NCI-H2107 treated with DMSO at 0.1 percent for 48 hours (cell line): ENCODE data around the gene THOP1.
A peak's percentile ranks its signal among the peaks of the same experiment; 100 is the strongest.
"Not testable (repeated sequence)": the region's sequence is repeated elsewhere in the genome, so short reads cannot be mapped to it uniquely, and the experiment has no call there.

Experiments used
- DNase-seq: peaks from one replicate; lab custom pipeline; 2025; ENCODE audit not compliant: unreplicated experiment; lab: John Stamatoyannopoulos, UW

The THOP1 gene

DNA sequence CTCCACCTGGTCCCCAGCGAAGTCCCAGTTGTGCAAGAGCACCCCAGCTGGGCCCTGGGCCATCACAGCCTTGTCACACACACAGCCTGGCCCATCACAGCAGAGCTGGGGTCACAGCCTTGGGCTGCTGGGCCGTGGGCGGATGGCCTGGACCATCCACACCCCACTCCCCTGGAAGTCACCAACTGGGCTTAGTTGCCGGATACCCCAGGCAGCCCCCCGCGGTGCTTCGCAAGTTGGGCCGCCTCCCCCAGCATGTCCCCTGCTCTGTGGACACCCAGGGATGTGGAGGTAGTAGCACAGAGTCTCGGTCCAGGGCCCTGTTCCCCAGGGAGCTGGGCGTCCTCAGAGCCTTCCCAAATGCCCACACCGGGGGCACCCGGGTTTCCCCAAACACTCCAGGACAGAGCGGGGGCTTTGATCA is 29.9 kb downstream of the THOP1 start:
- DNase-seq: no peak

GRCh38 chr19:2815923-2816322 is 30.6 kb downstream of the THOP1 start:
- no peak for DNase-seq

- DNase-seq: no peak
Measured at GRCh38 chr19:2816641-2817040, 31.3 kb downstream of the THOP1 start.

DNA sequence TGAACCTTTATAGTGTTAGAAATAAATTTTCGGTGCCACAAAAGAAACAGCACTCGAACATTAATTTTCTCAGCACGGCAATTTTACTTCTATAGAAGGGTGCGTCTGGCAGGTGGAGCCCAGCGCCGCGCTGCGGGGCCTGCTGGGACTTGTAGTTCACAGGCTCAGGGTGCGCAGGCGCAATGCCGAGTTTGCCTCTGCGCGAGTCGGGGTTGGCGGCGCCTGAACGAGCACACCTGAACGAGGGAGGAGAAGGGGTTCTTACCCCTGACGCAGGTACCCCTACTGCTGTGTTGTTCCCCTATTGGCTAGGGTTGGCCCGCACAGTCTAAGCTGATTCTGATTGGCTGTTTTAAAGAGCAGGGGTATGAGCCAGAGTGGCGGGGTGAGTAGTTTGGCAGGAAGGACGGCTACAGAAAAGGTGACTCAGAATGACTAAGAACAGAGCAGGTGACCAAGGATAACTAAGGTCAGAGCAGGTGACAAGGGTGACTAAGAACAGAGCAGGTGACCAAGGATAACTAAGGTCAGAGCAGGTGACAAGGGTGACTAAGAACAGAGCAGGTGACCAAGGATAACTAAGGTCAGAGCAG is 32.0 kb downstream of the THOP1 start:
- DNase-seq: not testable (repeated sequence)

DNA sequence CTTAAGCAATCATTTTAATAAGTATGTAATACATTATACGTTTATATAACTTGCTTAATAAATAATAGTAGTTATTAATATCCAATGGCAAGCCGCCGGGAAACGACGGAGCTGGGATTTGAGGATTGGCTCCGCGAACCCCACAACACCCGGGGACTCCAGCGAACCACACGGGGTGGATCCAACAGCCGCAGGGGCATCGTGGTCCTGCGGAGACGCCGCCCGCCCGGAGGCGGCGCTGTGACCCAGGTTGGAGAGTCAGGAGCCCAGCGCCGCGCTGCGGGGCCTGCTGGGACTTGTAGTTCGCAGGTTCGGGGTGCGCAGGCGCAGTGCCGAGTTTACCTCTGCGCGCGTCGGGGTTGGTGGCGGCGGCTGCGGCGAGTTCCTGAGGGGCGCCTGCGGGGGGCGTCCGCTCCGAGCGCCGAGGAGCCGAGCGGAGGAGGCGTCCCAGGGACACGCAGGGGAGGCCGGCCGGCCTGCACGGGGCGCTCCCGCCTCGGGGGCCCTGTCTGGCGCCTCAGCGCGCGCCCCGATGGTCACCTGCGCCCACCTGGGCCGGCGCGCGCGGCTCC is 34.3 kb downstream of the THOP1 start, which contains the start of gene ZNF554:
Gene ZNF554, plus strand, starts transcription at position 329 of the 572 bp plus-strand sequence. Its CDS starts 204 bp downstream, at position 533.
- DNase-seq: peak; percentile 76

DNA sequence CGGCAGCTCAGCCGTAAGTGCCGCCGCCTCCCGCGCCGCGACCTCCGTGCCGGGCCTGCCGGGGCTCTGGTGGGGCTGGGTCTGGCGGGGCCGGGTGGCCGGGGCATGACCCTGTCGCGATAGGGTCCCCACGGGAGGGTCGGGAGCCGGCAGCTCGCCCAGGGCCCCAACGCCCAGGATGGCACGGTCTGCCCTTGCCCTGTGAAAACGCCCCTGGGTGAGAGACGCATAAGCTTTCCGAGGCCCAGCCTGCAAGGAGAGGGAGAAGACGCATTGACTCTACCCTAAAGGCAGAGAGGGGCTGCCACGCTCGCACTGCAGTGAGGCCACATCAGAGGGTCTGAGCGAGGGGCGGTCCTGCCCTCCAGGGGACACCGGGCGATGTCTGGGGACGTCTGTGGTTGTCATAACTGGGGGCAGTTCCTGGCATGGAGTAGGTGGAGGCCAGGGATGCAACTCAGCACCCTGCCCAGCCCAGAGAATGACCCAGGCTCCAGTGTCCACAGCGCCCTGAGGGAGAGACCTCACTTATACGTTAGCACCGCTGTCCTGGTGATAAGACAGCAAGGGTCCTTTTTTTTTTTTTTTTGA is 34.9 kb downstream of the THOP1 start:
- no peak for DNase-seq

DNA sequence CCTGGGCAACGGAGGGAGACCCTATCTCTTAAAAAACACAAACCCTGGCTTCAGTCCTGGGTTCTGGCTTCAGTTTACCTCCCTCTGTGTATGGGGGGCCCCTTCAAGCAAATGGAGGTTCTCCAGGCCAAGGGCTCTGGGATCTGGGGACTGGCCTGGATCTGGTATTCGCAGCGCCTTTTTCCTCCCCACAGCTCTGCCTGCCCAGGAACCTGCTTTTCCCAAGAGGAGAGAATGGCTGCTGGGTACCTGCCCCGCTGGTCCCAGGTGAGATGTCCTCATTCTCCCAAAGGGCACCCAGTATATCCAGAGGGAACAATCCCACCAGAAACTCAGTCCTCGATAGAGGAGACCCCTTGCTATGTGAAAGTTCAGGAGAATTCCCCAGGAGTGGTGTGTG is 37.5 kb downstream of the THOP1 start:
- no peak for DNase-seq

- DNase-seq: no peak
Measured at GRCh38 chr19:2823646-2824045, 38.3 kb downstream of the THOP1 start.

DNA sequence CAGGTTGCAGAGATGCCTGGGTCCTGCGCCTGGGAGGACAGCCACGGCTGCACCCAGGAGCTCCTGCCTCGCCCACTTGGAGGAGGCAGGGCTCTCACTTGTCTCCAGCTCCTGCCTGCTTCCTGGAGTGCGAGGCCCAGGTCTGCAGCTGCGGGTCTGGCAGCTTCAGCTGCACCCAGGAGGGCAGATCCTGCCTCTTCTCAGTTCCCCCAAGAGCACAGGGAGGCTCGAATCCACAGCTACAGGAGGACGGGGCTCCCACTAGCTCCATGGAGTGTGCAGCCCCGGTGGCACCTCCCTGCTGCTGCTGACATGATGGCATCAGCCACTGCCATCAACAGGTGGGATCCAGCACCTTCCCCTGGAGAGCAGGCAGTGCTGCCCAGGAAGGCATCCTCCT is 38.8 kb downstream of the THOP1 start:
- no peak for DNase-seq

- no peak for DNase-seq
Measured at GRCh38 chr19:2827022-2827421, 41.7 kb downstream of the THOP1 start.

- no peak for DNase-seq
Measured at GRCh38 chr19:2827840-2828489, 42.7 kb downstream of the THOP1 start.

GRCh38 chr19:2834294-2834871 is 49.1 kb downstream of the THOP1 start:
- DNase-seq: no peak

- DNase-seq: no peak
Measured at GRCh38 chr19:2837430-2837829, 52.1 kb downstream of the THOP1 start.

DNA sequence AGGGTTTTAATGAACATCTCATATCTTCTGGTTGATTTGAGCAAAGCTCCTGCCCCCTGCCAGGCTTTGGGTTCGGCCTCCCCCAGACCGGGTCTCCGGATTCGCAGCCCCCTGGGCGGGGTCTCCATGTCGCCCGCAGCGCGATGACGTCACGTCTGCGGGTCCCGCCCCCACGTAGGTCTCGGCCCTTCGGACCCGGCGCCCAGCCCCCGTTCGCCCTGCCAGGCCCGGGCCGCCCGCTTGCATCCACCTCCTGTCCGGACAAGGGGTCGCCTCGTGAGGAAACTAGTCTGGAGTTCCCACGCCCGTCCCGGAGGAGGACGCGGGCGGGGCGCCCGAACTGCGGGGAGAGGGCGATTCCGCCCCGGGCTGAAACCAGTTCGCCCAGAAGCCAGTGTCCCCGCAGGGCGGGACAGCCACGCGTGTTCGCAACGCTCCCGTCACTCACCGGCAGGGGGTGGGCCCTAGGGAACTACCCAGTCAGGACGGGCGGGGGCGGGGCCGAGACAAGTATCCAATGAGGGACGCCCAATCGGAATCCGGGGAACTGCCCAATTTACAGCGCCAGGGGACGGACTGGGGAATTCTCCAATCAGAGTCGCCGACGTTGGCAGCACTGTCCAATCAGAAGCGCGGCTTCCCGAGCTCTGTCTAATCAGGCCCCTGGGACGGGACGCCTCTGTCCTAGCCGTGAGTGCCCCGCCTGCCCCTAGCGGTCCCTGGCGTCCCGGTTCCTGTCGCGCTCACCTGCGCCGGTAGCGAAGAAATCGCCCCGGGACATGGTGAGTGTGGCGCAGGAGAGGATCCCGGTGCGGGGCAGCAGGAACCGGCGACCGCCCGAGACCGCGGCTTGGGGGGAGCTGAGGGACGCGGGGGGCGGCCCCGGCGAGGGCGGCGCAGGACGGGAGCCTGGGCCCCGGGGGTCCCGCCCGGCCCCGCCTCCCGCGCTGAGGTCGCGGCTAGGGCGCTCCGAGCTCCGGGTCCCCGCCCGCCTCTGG is 55.8 kb downstream of the THOP1 start, which contains the start of gene ZNF555:
Gene ZNF555, plus strand, starts transcription at position 682 of the 998 bp plus-strand sequence. Its CDS starts 98 bp downstream, at position 780.
- DNase-seq: no peak

DNA sequence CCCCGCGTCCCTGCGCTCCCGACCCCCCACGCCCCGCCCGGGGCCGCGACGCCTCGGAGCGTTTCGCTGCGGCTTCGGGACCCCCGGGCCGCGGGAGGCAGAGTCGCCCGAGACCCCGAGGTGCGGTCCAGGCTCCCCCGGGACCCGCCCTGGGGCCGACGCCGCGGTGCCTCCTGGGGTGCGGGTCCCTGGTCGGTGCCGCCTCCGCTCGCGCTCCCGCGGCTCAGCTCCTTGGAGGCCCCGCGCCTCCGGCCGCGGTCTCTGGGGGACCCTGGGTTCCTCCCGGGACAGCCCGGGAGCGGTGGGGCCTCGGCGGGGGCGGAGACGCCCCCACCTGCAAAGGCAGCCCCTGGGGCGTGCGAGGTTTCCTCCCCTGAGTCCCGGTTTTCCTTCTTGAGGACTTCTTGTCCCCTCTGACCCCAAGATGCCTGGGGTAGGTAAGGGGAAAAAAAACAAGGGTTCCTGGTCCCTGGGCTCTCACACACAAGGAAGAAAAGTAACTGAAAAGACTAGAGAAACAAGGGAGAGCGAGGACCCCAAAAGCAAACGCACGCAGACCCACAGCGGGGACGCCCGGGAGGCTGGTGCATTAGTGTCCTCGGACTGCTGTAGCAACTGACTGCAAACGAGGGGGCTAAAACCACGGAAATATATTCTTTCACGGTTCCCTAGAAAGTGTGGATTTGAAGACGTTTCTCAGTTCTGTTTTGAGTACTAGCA is 56.7 kb downstream of the THOP1 start:
- no peak for DNase-seq

GRCh38 chr19:2845107-2845506 is 59.8 kb downstream of the THOP1 start:
- DNase-seq: no peak

- no peak for DNase-seq
Measured at GRCh38 chr19:2846180-2846894, 61.0 kb downstream of the THOP1 start.

- no peak for DNase-seq
Measured at GRCh38 chr19:2847507-2847906, 62.2 kb downstream of the THOP1 start.

DNA sequence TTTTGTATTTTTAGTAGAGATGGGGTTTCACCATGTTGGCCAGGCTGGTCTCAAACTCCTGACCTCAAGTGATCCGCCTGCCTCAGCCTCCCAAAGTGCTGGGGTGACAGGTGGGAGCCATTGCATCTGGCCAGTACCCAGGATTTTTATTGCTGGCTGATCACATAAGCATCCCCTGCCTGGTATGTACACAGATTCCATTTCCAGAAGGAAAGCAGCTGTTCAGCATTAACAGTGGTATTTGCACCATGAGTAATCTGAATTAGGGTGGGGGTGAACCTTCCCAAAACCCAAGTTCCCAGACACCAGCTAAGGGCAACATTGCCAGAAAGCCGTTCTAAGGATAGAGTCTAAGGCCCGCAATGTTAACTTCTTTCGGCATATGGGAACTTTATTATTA is 63.3 kb downstream of the THOP1 start:
- DNase-seq: no peak
